Measurements from ENCODE around the gene ZNF22. TPM values are rescaled to one million over a fixed set of nuclear protein-coding genes. Genes with fewer than 3 reads are reported as not detected.
A peak's percentile ranks its signal among the peaks of the same experiment; 100 is the strongest.

ZNF22 gene
- total RNA-seq, 5 donors from 2014 or later (not counting 1 experiment from before 2014, with no cell fraction given), result 18.4 to 27.5 (median 21.1) TPM

DNA sequence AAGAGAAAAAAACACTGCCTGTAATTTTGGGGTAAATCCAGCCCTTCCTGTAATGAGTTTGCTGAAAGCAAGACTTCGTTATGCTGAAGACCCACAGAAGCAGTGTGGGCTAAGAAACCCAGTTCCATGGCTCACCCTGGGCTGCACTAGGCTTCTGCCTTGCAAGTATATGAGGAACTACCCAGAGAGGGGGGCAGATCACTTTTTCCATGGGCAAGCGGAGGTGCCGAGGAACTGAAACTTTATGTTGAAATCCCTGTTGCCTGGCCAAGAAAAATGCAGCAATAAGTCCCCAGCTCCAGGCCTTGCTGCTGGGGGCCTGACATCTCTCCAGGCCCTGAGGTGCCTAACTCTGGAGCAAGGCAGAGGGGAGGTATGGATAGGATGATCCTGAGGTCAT, 32.6 kb upstream of the ZNF22 start:
- Mint-ChIP-seq H3K27me3 (no peaks in the 10 kb centered on the region), H3K27ac (peak overlapping the region; percentile 20 to 34), H3K9me3 (no peaks in the 10 kb centered on the region), H3K36me3 (no peaks in the 10 kb centered on the region), H3K4me1 (peaks cover 22 to 33% (median 23%) of the 10 kb centered on the region in 3 donors), H3K4me3 (peak overlapping the region in 1 of 3 donors; percentile 0)
- Histone ChIP-seq H3K4me1 (ENCODE audit: control insufficient read depth in 1 of 2, extremely low read depth in 1 of 2, insufficient read depth in 2 of 2, low read length in 2 of 2) (peaks cover 12 to 37% of the 10 kb centered on the region in 2 experiments), H3K27ac (ENCODE audit: low read length) (peak overlapping the region; percentile 8), H3K4me3 (ENCODE audit: control insufficient read depth in 1 of 2, extremely low read depth in 1 of 2, low read length in 1 of 2) (no peak overlapping the region), H3K9me3 (no peaks in the 10 kb centered on the region), H3K27me3 (replicated peaks in 1 of 2; ENCODE audit: control insufficient read depth in 2 of 2, extremely low read depth in 1 of 2, insufficient read depth in 2 of 2, low read length in 1 of 2) (no peaks in the 10 kb centered on the region), H3K36me3 (ENCODE audit: control insufficient read depth in 2 of 2, extremely low read depth in 1 of 2, insufficient read depth in 1 of 2, low read length in 1 of 2) (no peaks in the 10 kb centered on the region)
- ATAC-seq (replicated peaks in 1 of 4) (peak in 1 of 4 experiments; percentile 40), DNase-seq (peak in 1 of 35 experiments; percentile 33)
- ChIA-PET POLR2A (no interaction called here), CTCF (no interaction called here)
- WGBS (ENCODE audit: insufficient coverage), result 16% methylated on average over 2 of the region's 3 CpGs

GRCh38 chr10:44968500-44969400, 32.0 kb upstream of the ZNF22 start:
- peak overlapping the region in 1 of 2 donors; percentile 7 for H3K27ac Mint-ChIP-seq
- peak in 26 of 35 experiments; percentile 20 to 60 (median 39) for DNase-seq
- no peaks in the 10 kb centered on the region for H3K9me3 ChIP-seq
- H3K9me3 Mint-ChIP-seq, result no peaks in the 10 kb centered on the region
- no peaks in the 10 kb centered on the region for H3K27me3 Mint-ChIP-seq
- no peaks in the 10 kb centered on the region for H3K36me3 ChIP-seq (ENCODE audit: control insufficient read depth in 2 of 2, extremely low read depth in 1 of 2, insufficient read depth in 1 of 2, low read length in 1 of 2)
- H3K36me3 Mint-ChIP-seq, result no peaks in the 10 kb centered on the region
- no peak overlapping the region for H3K4me3 ChIP-seq (ENCODE audit: control insufficient read depth in 1 of 2, extremely low read depth in 1 of 2, low read length in 1 of 2)
- peak overlapping the region; percentile 8 for H3K27ac ChIP-seq (ENCODE audit: low read length)
- peaks cover 12 to 44% of the 10 kb centered on the region in 2 experiments for H3K4me1 ChIP-seq (ENCODE audit: control insufficient read depth in 1 of 2, extremely low read depth in 1 of 2, insufficient read depth in 2 of 2, low read length in 2 of 2)
- peak in 3 of 4 experiments; percentile 56 to 78 (median 66) for ATAC-seq (replicated peaks in 1 of 4)
- WGBS (ENCODE audit: insufficient coverage), result 44% methylated on average over 10 of the region's 11 CpGs
- ChIA-PET POLR2A (no interaction called here), CTCF (interaction anchor here (0.6 to 0.7 kb wide), 2 partner anchors 36 to 1357 kb away, joined by 3 read pairs; no protein-coding TSS in a partner anchor)
- H3K4me1 Mint-ChIP-seq, result peaks cover 22 to 38% (median 27%) of the 10 kb centered on the region in 3 donors
- H3K4me3 Mint-ChIP-seq, result peak overlapping the region in 1 of 3 donors; percentile 0
- H3K27me3 ChIP-seq (replicated peaks in 1 of 2; ENCODE audit: control insufficient read depth in 2 of 2, extremely low read depth in 1 of 2, insufficient read depth in 2 of 2, low read length in 1 of 2), result no peaks in the 10 kb centered on the region

- ATAC-seq (replicated peaks in 1 of 4), result no peak
- H3K4me3 Mint-ChIP-seq, result no peak overlapping the region
- no peaks in the 10 kb centered on the region for H3K9me3 Mint-ChIP-seq
- H3K36me3 Mint-ChIP-seq, result no peaks in the 10 kb centered on the region
- CTCF ChIA-PET, result interaction anchor here in 1 of 2 donors (1.0 kb wide), 1 partner anchor 37 kb away, joined by 5 read pairs; no protein-coding TSS in a partner anchor
- no peaks in the 10 kb centered on the region for H3K27me3 Mint-ChIP-seq
- no peak overlapping the region for H3K27ac ChIP-seq (ENCODE audit: low read length)
- H3K4me1 Mint-ChIP-seq, result peaks cover 29 to 45% (median 33%) of the 10 kb centered on the region in 3 donors
- no peak overlapping the region for H3K27ac Mint-ChIP-seq
- 100% methylated on average over 4 of the region's 9 CpGs for WGBS (ENCODE audit: insufficient coverage)
- peaks cover 0 to 5% of the 10 kb centered on the region in 2 experiments for H3K27me3 ChIP-seq (replicated peaks in 1 of 2; ENCODE audit: control insufficient read depth in 2 of 2, extremely low read depth in 1 of 2, insufficient read depth in 2 of 2, low read length in 1 of 2)
- no peak for DNase-seq
- H3K4me3 ChIP-seq (ENCODE audit: control insufficient read depth in 1 of 2, extremely low read depth in 1 of 2, low read length in 1 of 2), result no peak overlapping the region
- peaks cover 15 to 55% of the 10 kb centered on the region in 2 experiments for H3K4me1 ChIP-seq (ENCODE audit: control insufficient read depth in 1 of 2, extremely low read depth in 1 of 2, insufficient read depth in 2 of 2, low read length in 2 of 2)
- no peaks in the 10 kb centered on the region for H3K9me3 ChIP-seq
- POLR2A ChIA-PET, result no interaction called here
- H3K36me3 ChIP-seq (ENCODE audit: control insufficient read depth in 2 of 2, extremely low read depth in 1 of 2, insufficient read depth in 1 of 2, low read length in 1 of 2), result no peaks in the 10 kb centered on the region
Measured at GRCh38 chr10:44969854-44970253, 30.9 kb upstream of the ZNF22 start.

GRCh38 chr10:44970812-44971395, 29.8 kb upstream of the ZNF22 start:
- CTCF ChIA-PET, result interaction anchor here in 1 of 2 donors (1.0 kb wide), 1 partner anchor 38 kb away, joined by 5 read pairs; no protein-coding TSS in a partner anchor
- peaks cover 0 to 11% of the 10 kb centered on the region in 2 experiments for H3K27me3 ChIP-seq (replicated peaks in 1 of 2; ENCODE audit: control insufficient read depth in 2 of 2, extremely low read depth in 1 of 2, insufficient read depth in 2 of 2, low read length in 1 of 2)
- Mint-ChIP-seq H3K27ac (no peak overlapping the region), H3K27me3 (no peaks in the 10 kb centered on the region), H3K9me3 (no peaks in the 10 kb centered on the region), H3K36me3 (no peaks in the 10 kb centered on the region), H3K4me3 (no peak overlapping the region), H3K4me1 (peaks cover 29 to 44% (median 33%) of the 10 kb centered on the region in 3 donors)
- H3K4me1 ChIP-seq (ENCODE audit: control insufficient read depth in 1 of 2, extremely low read depth in 1 of 2, insufficient read depth in 2 of 2, low read length in 2 of 2), result peaks cover 15 to 59% of the 10 kb centered on the region in 2 experiments
- DNase-seq (no peak), ATAC-seq (replicated peaks in 1 of 4) (no peak)
- WGBS (ENCODE audit: insufficient coverage), result 93% methylated on average over 5 of the region's 8 CpGs
- H3K9me3 ChIP-seq, result no peaks in the 10 kb centered on the region
- no peak overlapping the region for H3K27ac ChIP-seq (ENCODE audit: low read length)
- POLR2A ChIA-PET, result no interaction called here
- H3K36me3 ChIP-seq (ENCODE audit: control insufficient read depth in 2 of 2, extremely low read depth in 1 of 2, insufficient read depth in 1 of 2, low read length in 1 of 2), result no peaks in the 10 kb centered on the region
- no peak overlapping the region for H3K4me3 ChIP-seq (ENCODE audit: control insufficient read depth in 1 of 2, extremely low read depth in 1 of 2, low read length in 1 of 2)

GRCh38 chr10:44971434-44971833, 29.3 kb upstream of the ZNF22 start:
- Histone ChIP-seq H3K4me1 (ENCODE audit: control insufficient read depth in 1 of 2, extremely low read depth in 1 of 2, insufficient read depth in 2 of 2, low read length in 2 of 2) (peaks cover 15 to 59% of the 10 kb centered on the region in 2 experiments), H3K9me3 (no peaks in the 10 kb centered on the region), H3K4me3 (ENCODE audit: control insufficient read depth in 1 of 2, extremely low read depth in 1 of 2, low read length in 1 of 2) (no peak overlapping the region), H3K27me3 (replicated peaks in 1 of 2; ENCODE audit: control insufficient read depth in 2 of 2, extremely low read depth in 1 of 2, insufficient read depth in 2 of 2, low read length in 1 of 2) (peaks cover 0 to 12% of the 10 kb centered on the region in 2 experiments), H3K27ac (ENCODE audit: low read length) (no peak overlapping the region), H3K36me3 (ENCODE audit: control insufficient read depth in 2 of 2, extremely low read depth in 1 of 2, insufficient read depth in 1 of 2, low read length in 1 of 2) (no peaks in the 10 kb centered on the region)
- 93% methylated on average over 10 of the region's 11 CpGs for WGBS (ENCODE audit: insufficient coverage)
- Mint-ChIP-seq H3K27ac (no peak overlapping the region), H3K4me1 (peaks cover 29 to 40% (median 33%) of the 10 kb centered on the region in 3 donors), H3K36me3 (no peaks in the 10 kb centered on the region), H3K4me3 (no peak overlapping the region), H3K9me3 (no peaks in the 10 kb centered on the region), H3K27me3 (no peaks in the 10 kb centered on the region)
- POLR2A ChIA-PET, result no interaction called here
- ATAC-seq (replicated peaks in 1 of 4), result no peak
- CTCF ChIA-PET, result no interaction called here
- no peak for DNase-seq

DNA sequence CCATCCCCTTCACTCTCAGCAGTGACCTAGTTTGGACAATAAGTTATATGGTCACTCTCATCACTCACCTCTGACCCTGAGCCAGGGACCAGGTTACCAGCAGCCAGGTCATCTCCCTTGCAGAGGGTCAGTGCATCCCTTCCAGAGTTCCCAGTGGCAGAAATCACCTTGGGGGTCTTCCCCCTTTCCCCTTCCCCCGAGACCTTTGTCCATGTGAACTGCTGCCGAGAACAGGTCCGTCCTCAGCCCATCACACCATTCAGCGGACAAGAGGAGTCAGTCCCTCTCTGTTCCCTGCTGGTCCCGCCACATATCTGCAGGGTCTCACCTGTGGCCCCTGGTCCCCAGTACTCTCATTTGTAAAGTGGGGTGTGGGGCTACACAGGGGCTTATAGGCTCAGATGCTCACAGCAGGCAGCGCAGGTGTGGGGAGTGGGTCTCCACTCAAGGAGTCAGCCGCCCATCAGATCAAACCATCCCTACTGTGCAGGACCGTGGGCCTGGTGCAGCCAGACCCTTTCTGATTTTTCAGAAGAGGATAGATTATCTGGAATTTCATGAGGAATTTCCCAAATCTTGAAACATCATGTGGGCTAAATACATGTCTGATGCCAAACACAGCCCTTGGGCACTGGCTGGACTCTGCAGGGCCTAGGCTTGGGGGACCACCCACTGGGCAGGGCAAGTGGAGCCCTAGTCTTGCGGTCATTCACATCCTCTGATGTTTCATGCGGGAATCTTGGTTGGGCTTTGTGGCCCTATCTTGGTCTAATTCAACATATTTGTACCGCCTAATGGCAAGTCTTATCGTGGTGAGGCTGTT, 28.6 kb upstream of the ZNF22 start:
- no peak overlapping the region for H3K4me3 ChIP-seq (ENCODE audit: control insufficient read depth in 1 of 2, extremely low read depth in 1 of 2, low read length in 1 of 2)
- H3K36me3 ChIP-seq (ENCODE audit: control insufficient read depth in 2 of 2, extremely low read depth in 1 of 2, insufficient read depth in 1 of 2, low read length in 1 of 2), result no peaks in the 10 kb centered on the region
- H3K4me1 Mint-ChIP-seq, result peaks cover 29 to 42% (median 33%) of the 10 kb centered on the region in 3 donors
- WGBS (ENCODE audit: insufficient coverage), result 97% methylated on average over 4 of the region's 12 CpGs
- POLR2A ChIA-PET, result no interaction called here
- CTCF ChIA-PET, result interaction anchor here (0.7 to 2.0 kb wide), 3 partner anchors 11 to 39 kb away, joined by 3 to 12 read pairs (median 10); no protein-coding TSS in a partner anchor
- no peaks in the 10 kb centered on the region for H3K27me3 Mint-ChIP-seq
- no peaks in the 10 kb centered on the region for H3K9me3 ChIP-seq
- no peak for ATAC-seq (replicated peaks in 1 of 4)
- H3K27ac Mint-ChIP-seq, result no peak overlapping the region
- no peak overlapping the region for H3K27ac ChIP-seq (ENCODE audit: low read length)
- H3K27me3 ChIP-seq (replicated peaks in 1 of 2; ENCODE audit: control insufficient read depth in 2 of 2, extremely low read depth in 1 of 2, insufficient read depth in 2 of 2, low read length in 1 of 2), result peaks cover 0 to 12% of the 10 kb centered on the region in 2 experiments
- DNase-seq, result no peak
- no peak overlapping the region for H3K4me3 Mint-ChIP-seq
- no peaks in the 10 kb centered on the region for H3K36me3 Mint-ChIP-seq
- H3K4me1 ChIP-seq (ENCODE audit: control insufficient read depth in 1 of 2, extremely low read depth in 1 of 2, insufficient read depth in 2 of 2, low read length in 2 of 2), result peaks cover 15 to 55% of the 10 kb centered on the region in 2 experiments
- H3K9me3 Mint-ChIP-seq, result no peaks in the 10 kb centered on the region

All from T-cell (primary cell).